ENCODE measurements around the gene KCNK13. TPM values are rescaled to one million over a fixed set of nuclear protein-coding genes. Genes with fewer than 3 reads are reported as not detected.

The KCNK13 gene
- total and polyA plus RNA-seq, 2 donors (not counting 1 experiment from before 2014, with no cell fraction given): not detected

GRCh38 chr14:90096566-90096965 lies 34.8 kb downstream of the KCNK13 start:
- DNase-seq (ENCODE audit: low read depth in 2 of 2): no peak

DNA sequence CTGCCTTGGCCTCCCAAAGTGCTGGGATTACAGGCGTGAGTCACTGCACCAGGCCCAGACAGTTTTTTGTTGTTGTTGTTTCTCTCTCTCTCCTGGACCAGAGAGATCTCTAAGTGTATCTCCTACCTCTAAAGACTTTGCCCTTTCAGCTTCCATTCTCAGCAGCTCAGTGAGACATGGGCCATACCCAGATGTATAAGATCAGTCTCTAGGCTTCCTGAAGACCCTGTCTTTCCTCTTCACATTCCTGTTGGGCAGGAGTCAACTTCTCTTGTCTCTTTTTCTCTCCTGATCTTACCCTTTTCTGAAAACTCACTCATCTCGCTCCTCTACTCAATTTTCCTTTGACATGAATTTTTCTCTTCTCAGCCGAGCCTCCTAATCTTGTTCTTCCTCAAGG lies 42.0 kb downstream of the KCNK13 start:
- TF ChIP-seq CTCF (conservative IDR thresholded peaks at IDR 0.05 in 1 of 2, IDR thresholded peaks at IDR 0.05 in 1 of 2; ENCODE audit: low read depth in 1 of 2, low read length in 2 of 2) (no peak), EZH2 (IDR thresholded peaks at IDR 0.05; ENCODE audit: low read length, missing control alignments) (no peak)
- Histone ChIP-seq H3K9me3 (ENCODE audit: control insufficient read depth, insufficient read depth, low read depth, low read length) (no peaks in the 10 kb centered on the region), H3K27ac (ENCODE audit: insufficient read depth, low read length) (no peak overlapping the region), H3K27me3 (ENCODE audit: control insufficient read depth, insufficient read depth, low read length) (no peaks in the 10 kb centered on the region), H3K36me3 (ENCODE audit: control insufficient read depth, insufficient read depth, low read length) (no peaks in the 10 kb centered on the region), H4K20me1 (ENCODE audit: control insufficient read depth, extremely low read depth, insufficient read depth, low read length) (no peaks in the 10 kb centered on the region), H3K4me2 (ENCODE audit: extremely low read depth, insufficient read depth, low read length) (no peak overlapping the region), H3K4me1 (ENCODE audit: control insufficient read depth, extremely low read depth, insufficient read depth, low read length) (no peaks in the 10 kb centered on the region), H3K9ac (ENCODE audit: insufficient read depth, low read length) (no peak overlapping the region), H2AFZ (ENCODE audit: low read length) (no peak overlapping the region), H3K79me2 (ENCODE audit: control insufficient read depth, insufficient read depth, low read length) (no peaks in the 10 kb centered on the region), H3K4me3 (replicated peaks in 1 of 4; ENCODE audit: control extremely low read depth in 1 of 4, insufficient read depth in 1 of 4, low read depth in 3 of 4, low read length in 4 of 4) (no peak overlapping the region)
- DNase-seq (ENCODE audit: low read depth in 2 of 2): no peak

More at GRCh38 chr14:90096566-90096965, 34.8 kb downstream of the KCNK13 start:
- no peaks in the 10 kb centered on the region for H4K20me1 ChIP-seq (ENCODE audit: control insufficient read depth, extremely low read depth, insufficient read depth, low read length)
- H3K4me2 ChIP-seq (ENCODE audit: extremely low read depth, insufficient read depth, low read length): no peak overlapping the region
- TF ChIP-seq EZH2 (IDR thresholded peaks at IDR 0.05; ENCODE audit: low read length, missing control alignments) (no peak), CTCF (conservative IDR thresholded peaks at IDR 0.05 in 1 of 2, IDR thresholded peaks at IDR 0.05 in 1 of 2; ENCODE audit: low read depth in 1 of 2, low read length in 2 of 2) (no peak)
- no peak overlapping the region for H3K9ac ChIP-seq (ENCODE audit: insufficient read depth, low read length)
- no peaks in the 10 kb centered on the region for H3K27me3 ChIP-seq (ENCODE audit: control insufficient read depth, insufficient read depth, low read length)
- no peaks in the 10 kb centered on the region for H3K4me1 ChIP-seq (ENCODE audit: control insufficient read depth, extremely low read depth, insufficient read depth, low read length)
- no peak overlapping the region for H3K4me3 ChIP-seq (replicated peaks in 1 of 4; ENCODE audit: control extremely low read depth in 1 of 4, insufficient read depth in 1 of 4, low read depth in 3 of 4, low read length in 4 of 4)
- H3K9me3 ChIP-seq (ENCODE audit: control insufficient read depth, insufficient read depth, low read depth, low read length): no peaks in the 10 kb centered on the region
- no peaks in the 10 kb centered on the region for H3K79me2 ChIP-seq (ENCODE audit: control insufficient read depth, insufficient read depth, low read length)
- no peaks in the 10 kb centered on the region for H3K36me3 ChIP-seq (ENCODE audit: control insufficient read depth, insufficient read depth, low read length)
- H3K27ac ChIP-seq (ENCODE audit: insufficient read depth, low read length): no peak overlapping the region
- no peak overlapping the region for H2AFZ ChIP-seq (ENCODE audit: low read length)

- peak in 1 of 2 donors; percentile 11 for DNase-seq (ENCODE audit: low read depth in 2 of 2)
These were observed 44.0 kb downstream of the KCNK13 start for GRCh38 chr14:90105756-90106155.

More at GRCh38 chr14:90105756-90106155, 44.0 kb downstream of the KCNK13 start:
- Histone ChIP-seq H4K20me1 (ENCODE audit: control insufficient read depth, extremely low read depth, insufficient read depth, low read length) (no peaks in the 10 kb centered on the region), H3K9me3 (ENCODE audit: control insufficient read depth, insufficient read depth, low read depth, low read length) (no peaks in the 10 kb centered on the region), H3K36me3 (ENCODE audit: control insufficient read depth, insufficient read depth, low read length) (no peaks in the 10 kb centered on the region), H3K79me2 (ENCODE audit: control insufficient read depth, insufficient read depth, low read length) (no peaks in the 10 kb centered on the region), H3K27me3 (ENCODE audit: control insufficient read depth, insufficient read depth, low read length) (no peaks in the 10 kb centered on the region), H3K27ac (ENCODE audit: insufficient read depth, low read length) (no peak overlapping the region), H3K4me3 (replicated peaks in 1 of 4; ENCODE audit: control extremely low read depth in 1 of 4, insufficient read depth in 1 of 4, low read depth in 3 of 4, low read length in 4 of 4) (no peak overlapping the region), H3K9ac (ENCODE audit: insufficient read depth, low read length) (no peak overlapping the region), H2AFZ (ENCODE audit: low read length) (no peak overlapping the region), H3K4me2 (ENCODE audit: extremely low read depth, insufficient read depth, low read length) (no peak overlapping the region), H3K4me1 (ENCODE audit: control insufficient read depth, extremely low read depth, insufficient read depth, low read length) (no peaks in the 10 kb centered on the region)
- TF ChIP-seq EZH2 (IDR thresholded peaks at IDR 0.05; ENCODE audit: low read length, missing control alignments) (no peak), CTCF (conservative IDR thresholded peaks at IDR 0.05 in 1 of 2, IDR thresholded peaks at IDR 0.05 in 1 of 2; ENCODE audit: low read depth in 1 of 2, low read length in 2 of 2) (no peak)

Data from fibroblast of lung (primary cell).